Measurements from ENCODE around the gene CADPS2.

The CADPS2 gene

DNA sequence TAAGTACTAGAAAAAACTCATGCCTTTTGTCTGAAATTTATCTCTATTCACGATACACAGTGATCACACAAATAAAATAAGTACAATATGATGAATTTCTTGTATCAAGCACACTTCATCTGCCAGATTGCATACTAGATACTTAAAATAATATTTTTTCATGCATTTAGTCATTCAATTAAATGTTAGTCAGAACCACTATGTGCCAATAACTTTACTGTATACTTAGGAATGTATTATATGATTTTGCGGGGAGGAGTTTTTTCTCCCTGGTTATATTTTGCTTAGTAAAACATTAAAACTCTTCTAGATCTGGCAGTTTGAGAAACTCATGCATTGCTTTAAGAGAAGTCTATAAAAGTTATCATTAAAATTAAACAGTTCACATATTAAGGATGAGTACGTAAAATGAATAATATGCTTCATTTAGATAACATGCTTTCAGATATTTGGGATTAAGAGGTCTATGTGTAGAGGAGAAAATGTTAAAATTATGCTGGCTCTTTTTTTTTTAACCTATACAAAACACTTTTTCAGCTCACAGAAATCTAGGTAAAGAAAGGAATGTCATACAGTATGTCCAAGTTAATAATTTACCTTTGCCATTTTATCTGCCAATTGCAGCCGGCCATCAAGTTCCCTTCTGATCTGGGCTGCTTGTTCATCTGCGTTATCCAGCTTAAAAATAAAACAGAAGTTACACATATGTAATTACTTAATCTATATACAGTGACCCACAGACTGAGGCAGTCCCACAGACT is 257.4 kb downstream of the CADPS2 start:
- H3K9me2 ChIP-seq (replicated peaks; ENCODE audit: insufficient read depth, low read length) = no peaks in the 10 kb centered on the region
- H2AFZ ChIP-seq (ENCODE audit: low read length) = no peak overlapping the region
- no peak overlapping the region for H3K4me3 ChIP-seq (ENCODE audit: low read length)
- H3K27ac ChIP-seq (ENCODE audit: low read length) = no peak overlapping the region
- H3K4me2 ChIP-seq (ENCODE audit: low read depth, low read length) = no peak overlapping the region
- no peak overlapping the region for H3K9ac ChIP-seq (ENCODE audit: low read length)
- no peak for DNase-seq
- H3K79me2 ChIP-seq (ENCODE audit: low read length) = no peaks in the 10 kb centered on the region
- no peaks in the 10 kb centered on the region for H3F3A ChIP-seq (ENCODE audit: insufficient read depth, low read length)
- no peaks in the 10 kb centered on the region for H3K9me3 ChIP-seq (replicated peaks; ENCODE audit: insufficient read depth, low read length)
- TF ChIP-seq, protein P1, sequence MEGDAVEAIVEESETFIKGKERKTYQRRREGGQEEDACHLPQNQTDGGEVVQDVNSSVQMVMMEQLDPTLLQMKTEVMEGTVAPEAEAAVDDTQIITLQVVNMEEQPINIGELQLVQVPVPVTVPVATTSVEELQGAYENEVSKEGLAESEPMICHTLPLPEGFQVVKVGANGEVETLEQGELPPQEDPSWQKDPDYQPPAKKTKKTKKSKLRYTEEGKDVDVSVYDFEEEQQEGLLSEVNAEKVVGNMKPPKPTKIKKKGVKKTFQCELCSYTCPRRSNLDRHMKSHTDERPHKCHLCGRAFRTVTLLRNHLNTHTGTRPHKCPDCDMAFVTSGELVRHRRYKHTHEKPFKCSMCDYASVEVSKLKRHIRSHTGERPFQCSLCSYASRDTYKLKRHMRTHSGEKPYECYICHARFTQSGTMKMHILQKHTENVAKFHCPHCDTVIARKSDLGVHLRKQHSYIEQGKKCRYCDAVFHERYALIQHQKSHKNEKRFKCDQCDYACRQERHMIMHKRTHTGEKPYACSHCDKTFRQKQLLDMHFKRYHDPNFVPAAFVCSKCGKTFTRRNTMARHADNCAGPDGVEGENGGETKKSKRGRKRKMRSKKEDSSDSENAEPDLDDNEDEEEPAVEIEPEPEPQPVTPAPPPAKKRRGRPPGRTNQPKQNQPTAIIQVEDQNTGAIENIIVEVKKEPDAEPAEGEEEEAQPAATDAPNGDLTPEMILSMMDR (IDR thresholded peaks at IDR 0.05; ENCODE audit: low read length) = no peak
- no peak for TF ChIP-seq EZH2phosphoT487 (IDR thresholded peaks at IDR 0.05; ENCODE audit: low read length)
- TF ChIP-seq EZH2 (optimal IDR thresholded peaks at IDR 0.05; ENCODE audit: low read depth, low read length) = no peak
- H3K4me1 ChIP-seq (ENCODE audit: low read length) = no peaks in the 10 kb centered on the region
- no peaks in the 10 kb centered on the region for H3K36me3 ChIP-seq (replicated peaks; ENCODE audit: insufficient read depth, low read length)
- no peaks in the 10 kb centered on the region for H3K27me3 ChIP-seq (replicated peaks; ENCODE audit: insufficient read depth, low read length)
- no peaks in the 10 kb centered on the region for H4K20me1 ChIP-seq (ENCODE audit: insufficient read depth, low read length)

DNA sequence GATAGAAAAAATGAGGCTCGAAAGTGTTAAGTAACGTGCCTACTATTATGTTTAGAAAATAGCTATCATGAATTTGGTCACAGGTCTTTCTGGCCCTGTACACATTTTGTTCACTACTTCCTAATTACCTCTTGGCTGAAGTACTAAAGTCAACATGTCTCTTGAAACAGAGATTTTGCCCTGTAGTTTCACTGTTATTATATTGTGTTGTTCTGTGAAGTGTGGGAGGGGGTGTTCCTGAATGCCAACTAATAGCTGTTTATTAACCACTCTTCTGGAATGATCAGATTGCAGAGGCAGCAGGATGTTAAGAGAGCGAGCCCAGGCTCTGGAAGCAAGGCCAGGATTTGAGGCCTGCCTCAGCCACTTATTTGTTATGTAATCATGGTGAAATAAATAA is 259.5 kb downstream of the CADPS2 start:
- Histone ChIP-seq H2AFZ (ENCODE audit: low read length) (no peak overlapping the region), H3K9me3 (replicated peaks; ENCODE audit: insufficient read depth, low read length) (no peaks in the 10 kb centered on the region), H3K4me3 (ENCODE audit: low read length) (no peak overlapping the region), H3K79me2 (ENCODE audit: low read length) (no peaks in the 10 kb centered on the region), H3K27ac (ENCODE audit: low read length) (no peak overlapping the region), H3K4me2 (ENCODE audit: low read depth, low read length) (no peak overlapping the region), H4K20me1 (ENCODE audit: insufficient read depth, low read length) (no peaks in the 10 kb centered on the region), H3K36me3 (replicated peaks; ENCODE audit: insufficient read depth, low read length) (no peaks in the 10 kb centered on the region), H3F3A (ENCODE audit: insufficient read depth, low read length) (no peaks in the 10 kb centered on the region), H3K9me2 (replicated peaks; ENCODE audit: insufficient read depth, low read length) (no peaks in the 10 kb centered on the region), H3K4me1 (ENCODE audit: low read length) (no peaks in the 10 kb centered on the region), H3K27me3 (replicated peaks; ENCODE audit: insufficient read depth, low read length) (no peaks in the 10 kb centered on the region), H3K9ac (ENCODE audit: low read length) (no peak overlapping the region)
- no peak for DNase-seq
- TF ChIP-seq, protein P1 (IDR thresholded peaks at IDR 0.05; ENCODE audit: low read length) = no peak

DNA sequence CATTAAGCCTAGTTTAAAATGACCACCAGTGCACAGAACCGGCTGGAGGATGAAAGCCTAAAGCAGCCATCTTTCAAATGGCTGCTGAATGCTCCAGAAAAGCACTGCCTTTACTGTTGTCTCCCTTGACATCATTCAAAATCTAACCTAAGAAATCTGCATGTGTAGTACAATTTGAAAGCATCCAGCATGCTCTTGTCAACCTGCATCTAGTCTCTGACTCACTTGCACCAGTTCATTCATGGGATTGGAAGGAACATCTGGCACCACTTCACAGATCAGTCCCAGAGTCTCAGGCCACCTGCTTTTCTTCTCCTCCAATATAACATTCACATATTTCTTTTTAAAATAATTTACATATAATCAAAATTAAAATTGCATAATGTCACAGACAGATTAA is 263.6 kb downstream of the CADPS2 start:
- Histone ChIP-seq H3K9me3 (replicated peaks; ENCODE audit: insufficient read depth, low read length) (no peaks in the 10 kb centered on the region), H3K4me3 (ENCODE audit: low read length) (no peak overlapping the region), H3K36me3 (replicated peaks; ENCODE audit: insufficient read depth, low read length) (no peaks in the 10 kb centered on the region), H2AFZ (ENCODE audit: low read length) (no peak overlapping the region), H4K20me1 (ENCODE audit: insufficient read depth, low read length) (no peaks in the 10 kb centered on the region), H3K9ac (ENCODE audit: low read length) (no peak overlapping the region), H3K79me2 (ENCODE audit: low read length) (no peaks in the 10 kb centered on the region), H3K4me2 (ENCODE audit: low read depth, low read length) (no peak overlapping the region), H3K4me1 (ENCODE audit: low read length) (no peaks in the 10 kb centered on the region), H3K27me3 (replicated peaks; ENCODE audit: insufficient read depth, low read length) (no peaks in the 10 kb centered on the region), H3K27ac (ENCODE audit: low read length) (no peak overlapping the region), H3F3A (ENCODE audit: insufficient read depth, low read length) (peaks cover 2% of the 10 kb centered on the region; the same call in 1 of the 2 replicates), H3K9me2 (replicated peaks; ENCODE audit: insufficient read depth, low read length) (no peaks in the 10 kb centered on the region)
- TF ChIP-seq EZH2 (optimal IDR thresholded peaks at IDR 0.05; ENCODE audit: low read depth, low read length) (no peak), EZH2phosphoT487 (IDR thresholded peaks at IDR 0.05; ENCODE audit: low read length) (no peak)
- TF ChIP-seq, protein P1 (IDR thresholded peaks at IDR 0.05; ENCODE audit: low read length) = no peak
- no peak for DNase-seq

All from MM.1S (cell line).